Measurements from ENCODE around the gene HAUS3.
"Not testable (repeated sequence)": the region's sequence is repeated elsewhere in the genome, so short reads cannot be mapped to it uniquely, and the experiment has no call there.

The HAUS3 gene

GRCh38 chr4:2284934-2285612 is 43.2 kb upstream of the HAUS3 start:
- DNase-seq (ENCODE audit: low read depth, low spot score) = no peak
- no peaks in the 10 kb centered on the region for H3K27me3 ChIP-seq (ENCODE audit: control insufficient read depth, insufficient read depth, low read length)
- no CpG with 5 or more reads among the region's 15 CpGs for WGBS (ENCODE audit: insufficient coverage, insufficient read length)
- no peaks in the 10 kb centered on the region for H3K4me1 ChIP-seq (ENCODE audit: control insufficient read depth, insufficient read depth, low read length)
- no peaks in the 10 kb centered on the region for H3K9me3 ChIP-seq (ENCODE audit: control insufficient read depth, insufficient read depth, low read length)
- H3K27ac ChIP-seq (ENCODE audit: low read length) = no peak overlapping the region
- H3K4me3 ChIP-seq (ENCODE audit: low read length) = no peak overlapping the region
- no peaks in the 10 kb centered on the region for H3K36me3 ChIP-seq (ENCODE audit: control insufficient read depth, insufficient read depth, low read length)

GRCh38 chr4:2284161-2284933 is 42.4 kb upstream of the HAUS3 start:
- Histone ChIP-seq H3K4me1 (ENCODE audit: control insufficient read depth, insufficient read depth, low read length) (no peaks in the 10 kb centered on the region), H3K9me3 (ENCODE audit: control insufficient read depth, insufficient read depth, low read length) (no peaks in the 10 kb centered on the region), H3K27me3 (ENCODE audit: control insufficient read depth, insufficient read depth, low read length) (no peaks in the 10 kb centered on the region), H3K27ac (ENCODE audit: low read length) (no peak overlapping the region), H3K36me3 (ENCODE audit: control insufficient read depth, insufficient read depth, low read length) (no peaks in the 10 kb centered on the region), H3K4me3 (ENCODE audit: low read length) (no peak overlapping the region)
- DNase-seq (ENCODE audit: low read depth, low spot score) = no peak
- WGBS (ENCODE audit: insufficient coverage, insufficient read length) = no CpG with 5 or more reads among the region's 23 CpGs

- DNase-seq (ENCODE audit: low read depth, low spot score) = no peak
- no peak overlapping the region for H3K27ac ChIP-seq (ENCODE audit: low read length)
- H3K27me3 ChIP-seq (ENCODE audit: control insufficient read depth, insufficient read depth, low read length) = no peaks in the 10 kb centered on the region
- WGBS (ENCODE audit: insufficient coverage, insufficient read length) = 100% methylated on average over 2 of the region's 3 CpGs
- no peaks in the 10 kb centered on the region for H3K36me3 ChIP-seq (ENCODE audit: control insufficient read depth, insufficient read depth, low read length)
- H3K4me3 ChIP-seq (ENCODE audit: low read length) = no peak overlapping the region
- no peaks in the 10 kb centered on the region for H3K4me1 ChIP-seq (ENCODE audit: control insufficient read depth, insufficient read depth, low read length)
- no peaks in the 10 kb centered on the region for H3K9me3 ChIP-seq (ENCODE audit: control insufficient read depth, insufficient read depth, low read length)
Observed at GRCh38 chr4:2283199-2283711, 41.3 kb upstream of the HAUS3 start.

DNA sequence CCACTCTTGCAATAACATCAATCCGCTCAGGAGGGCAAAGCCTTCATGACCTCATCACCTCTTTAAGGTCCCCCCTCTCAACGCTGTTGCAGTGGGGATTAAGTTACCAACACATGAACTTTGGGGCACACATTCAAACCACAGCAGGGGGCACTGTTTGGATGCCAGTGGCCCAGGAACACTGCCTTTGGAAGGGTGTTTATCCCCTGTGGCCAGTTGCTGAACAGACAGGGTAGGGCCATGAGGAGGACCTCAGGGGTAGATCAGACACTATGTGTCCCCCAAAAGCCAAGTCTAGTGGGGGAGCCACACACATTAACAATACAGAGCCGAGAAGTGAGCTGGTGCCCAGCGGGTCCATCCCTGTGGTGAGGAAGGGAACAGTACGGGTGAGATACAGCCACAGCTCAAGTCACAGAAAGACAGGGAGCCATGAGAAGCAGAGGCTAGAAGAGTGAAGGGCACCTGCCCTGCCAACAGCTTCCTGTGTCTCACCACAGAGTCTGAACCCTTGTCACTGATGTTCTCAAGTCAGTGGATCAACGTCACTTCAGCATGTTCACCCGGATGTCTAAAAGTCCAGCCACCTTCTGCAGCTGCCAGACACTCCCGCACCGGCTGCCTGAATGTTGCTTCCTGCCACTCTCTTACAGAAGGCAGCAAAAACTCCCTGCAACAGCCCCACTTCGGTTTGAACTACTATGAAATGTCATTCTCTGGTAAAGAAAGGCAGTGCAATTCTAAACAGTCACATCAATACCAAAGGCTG is 39.8 kb upstream of the HAUS3 start:
- DNase-seq (ENCODE audit: low read depth, low spot score) = no peak
- no peak overlapping the region for H3K27ac ChIP-seq (ENCODE audit: low read length)
- H3K9me3 ChIP-seq (ENCODE audit: control insufficient read depth, insufficient read depth, low read length) = no peaks in the 10 kb centered on the region
- no peaks in the 10 kb centered on the region for H3K27me3 ChIP-seq (ENCODE audit: control insufficient read depth, insufficient read depth, low read length)
- no CpG with 5 or more reads among the region's 10 CpGs for WGBS (ENCODE audit: insufficient coverage, insufficient read length)
- no peak overlapping the region for H3K4me3 ChIP-seq (ENCODE audit: low read length)
- H3K36me3 ChIP-seq (ENCODE audit: control insufficient read depth, insufficient read depth, low read length) = no peaks in the 10 kb centered on the region
- H3K4me1 ChIP-seq (ENCODE audit: control insufficient read depth, insufficient read depth, low read length) = no peaks in the 10 kb centered on the region

- no peak overlapping the region for H3K4me3 ChIP-seq (ENCODE audit: low read length)
- H3K27ac ChIP-seq (ENCODE audit: low read length) = no peak overlapping the region
- no peak for DNase-seq (ENCODE audit: low read depth, low spot score)
- H3K4me1 ChIP-seq (ENCODE audit: control insufficient read depth, insufficient read depth, low read length) = no peaks in the 10 kb centered on the region
- no peaks in the 10 kb centered on the region for H3K9me3 ChIP-seq (ENCODE audit: control insufficient read depth, insufficient read depth, low read length)
- H3K36me3 ChIP-seq (ENCODE audit: control insufficient read depth, insufficient read depth, low read length) = no peaks in the 10 kb centered on the region
- no CpG with 5 or more reads among the region's 13 CpGs for WGBS (ENCODE audit: insufficient coverage, insufficient read length)
- no peaks in the 10 kb centered on the region for H3K27me3 ChIP-seq (ENCODE audit: control insufficient read depth, insufficient read depth, low read length)
Observed at GRCh38 chr4:2280531-2281300, 38.8 kb upstream of the HAUS3 start.

GRCh38 chr4:2277956-2278355 is 36.0 kb upstream of the HAUS3 start:
- WGBS (ENCODE audit: insufficient coverage, insufficient read length) = no CpG with 5 or more reads among the region's 9 CpGs
- Histone ChIP-seq H3K27me3 (ENCODE audit: control insufficient read depth, insufficient read depth, low read length) (no peaks in the 10 kb centered on the region), H3K36me3 (ENCODE audit: control insufficient read depth, insufficient read depth, low read length) (no peaks in the 10 kb centered on the region), H3K27ac (ENCODE audit: low read length) (no peak overlapping the region), H3K4me3 (ENCODE audit: low read length) (no peak overlapping the region), H3K4me1 (ENCODE audit: control insufficient read depth, insufficient read depth, low read length) (no peaks in the 10 kb centered on the region), H3K9me3 (ENCODE audit: control insufficient read depth, insufficient read depth, low read length) (no peaks in the 10 kb centered on the region)
- DNase-seq (ENCODE audit: low read depth, low spot score) = no peak

DNA sequence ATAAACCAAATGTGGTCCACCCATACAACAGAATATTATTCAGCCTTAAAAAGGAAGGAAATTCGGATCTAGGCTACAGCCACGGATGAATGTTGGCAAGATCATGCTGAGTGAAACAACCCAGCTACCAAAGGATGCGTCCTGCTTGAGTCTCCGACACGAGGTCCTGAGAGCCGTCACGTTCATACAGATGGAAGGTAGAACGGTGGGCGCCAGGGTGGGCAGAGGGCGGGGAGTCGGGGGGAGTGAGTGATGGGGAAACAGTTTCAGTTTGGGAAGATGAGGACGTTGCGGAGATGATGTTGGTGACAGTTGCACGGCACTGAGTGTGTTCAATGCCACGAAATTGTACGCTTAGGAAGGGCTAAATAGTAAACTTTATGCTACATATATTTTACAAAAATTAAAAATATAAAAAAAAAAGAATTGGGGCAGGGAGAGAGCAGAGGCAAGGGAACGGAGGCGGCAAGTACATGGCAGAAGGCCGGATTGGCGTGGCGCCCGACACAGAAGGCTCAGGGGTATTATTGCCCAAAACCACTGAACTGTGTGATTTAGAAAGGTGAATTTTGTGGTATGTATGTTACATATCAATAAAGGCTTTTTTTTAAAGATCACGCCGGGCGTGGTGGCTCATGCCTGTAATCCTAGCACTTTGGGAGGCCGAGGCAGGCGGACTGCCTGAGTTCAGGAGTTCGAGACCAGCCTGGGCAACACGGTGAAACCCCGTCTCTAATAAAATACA is 34.8 kb upstream of the HAUS3 start:
- WGBS (ENCODE audit: insufficient coverage, insufficient read length) = 100% methylated on average over 4 of the region's 30 CpGs
- H3K27me3 ChIP-seq (ENCODE audit: control insufficient read depth, insufficient read depth, low read length) = no peaks in the 10 kb centered on the region
- no peaks in the 10 kb centered on the region for H3K4me1 ChIP-seq (ENCODE audit: control insufficient read depth, insufficient read depth, low read length)
- DNase-seq (ENCODE audit: low read depth, low spot score) = no peak
- no peaks in the 10 kb centered on the region for H3K9me3 ChIP-seq (ENCODE audit: control insufficient read depth, insufficient read depth, low read length)
- H3K27ac ChIP-seq (ENCODE audit: low read length) = no peak overlapping the region
- no peak overlapping the region for H3K4me3 ChIP-seq (ENCODE audit: low read length)
- H3K36me3 ChIP-seq (ENCODE audit: control insufficient read depth, insufficient read depth, low read length) = no peaks in the 10 kb centered on the region

DNA sequence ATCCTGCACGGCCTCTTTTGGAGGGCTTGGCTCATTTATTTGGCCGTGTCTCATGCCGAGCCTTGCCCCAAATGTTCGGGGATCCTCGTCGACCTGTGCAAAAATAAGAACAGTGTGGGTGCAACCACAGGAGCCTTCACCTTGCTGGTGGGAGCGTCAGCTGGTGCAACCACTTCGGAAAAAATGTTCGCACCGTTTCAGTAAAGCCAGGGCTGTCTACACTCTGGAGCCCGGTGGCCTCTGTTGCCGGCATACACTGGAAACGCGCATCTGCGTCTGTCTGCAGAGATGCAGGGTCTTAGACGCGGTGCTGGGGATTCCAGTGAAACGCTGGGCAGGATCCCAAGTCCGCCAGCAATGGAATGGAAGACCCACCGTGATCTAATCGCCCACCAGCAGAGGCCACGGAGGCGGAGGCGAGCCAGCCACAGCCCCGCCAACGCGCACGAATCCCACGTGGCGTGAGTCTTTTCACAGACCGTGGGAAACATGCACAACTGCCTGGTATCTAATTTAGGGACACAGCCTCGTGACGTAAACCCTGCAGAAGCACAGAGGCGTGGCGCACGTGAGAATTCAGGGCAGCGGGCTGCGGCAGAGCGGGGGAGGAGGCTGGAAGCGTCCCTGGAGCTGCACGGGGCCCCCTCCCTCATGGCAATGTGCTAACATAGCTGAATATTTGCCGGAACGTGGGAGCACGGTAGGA is 33.8 kb upstream of the HAUS3 start:
- Histone ChIP-seq H3K4me3 (ENCODE audit: low read length) (no peak overlapping the region; the same call in 1 of the 2 replicates), H3K4me1 (ENCODE audit: control insufficient read depth, insufficient read depth, low read length) (no peaks in the 10 kb centered on the region), H3K27ac (ENCODE audit: low read length) (no peak overlapping the region), H3K27me3 (ENCODE audit: control insufficient read depth, insufficient read depth, low read length) (no peaks in the 10 kb centered on the region), H3K36me3 (ENCODE audit: control insufficient read depth, insufficient read depth, low read length) (no peaks in the 10 kb centered on the region), H3K9me3 (ENCODE audit: control insufficient read depth, insufficient read depth, low read length) (no peaks in the 10 kb centered on the region)
- WGBS (ENCODE audit: insufficient coverage, insufficient read length) = no CpG with 5 or more reads among the region's 44 CpGs
- no peak for DNase-seq (ENCODE audit: low read depth, low spot score)

- H3K4me3 ChIP-seq (ENCODE audit: low read length); H3K27ac ChIP-seq (ENCODE audit: low read length); H3K36me3 ChIP-seq (ENCODE audit: control insufficient read depth, insufficient read depth, low read length); H3K4me1 ChIP-seq (ENCODE audit: control insufficient read depth, insufficient read depth, low read length); H3K9me3 ChIP-seq (ENCODE audit: control insufficient read depth, insufficient read depth, low read length); DNase-seq (ENCODE audit: low read depth, low spot score); H3K27me3 ChIP-seq (ENCODE audit: control insufficient read depth, insufficient read depth, low read length): not testable (repeated sequence)
- no CpG with 5 or more reads among the region's 10 CpGs for WGBS (ENCODE audit: insufficient coverage, insufficient read length)
Observed at GRCh38 chr4:2275044-2275397, 33.1 kb upstream of the HAUS3 start.

All from iPS DF 6.9 (cell line).